Ishikawa (cell line): ENCODE results near the gene MSLN.

ENCODE experiments used
- CEBPB ChIP-seq: IDR thresholded peaks from 2 replicates; pipeline ENCODE4 v1.6.1; 2012
- CREB1 ChIP-seq: IDR thresholded peaks from 2 replicates; pipeline ENCODE4 v1.6.1; 2012; ENCODE audit warnings: low read depth
- EGR1 ChIP-seq: IDR thresholded peaks from 2 replicates; pipeline ENCODE4 v1.6.1; 2012
- EP300 ChIP-seq: IDR thresholded peaks from 2 replicates; pipeline ENCODE4 v1.6.1; 2012; ENCODE audit warnings: borderline replicate concordance
- FOXM1 ChIP-seq: IDR thresholded peaks from 2 replicates; pipeline ENCODE4 v1.6.1; 2012; ENCODE audit warnings: low read depth, borderline replicate concordance
- MAX ChIP-seq: IDR thresholded peaks from 2 replicates; pipeline ENCODE4 v1.6.1; 2012
- NFIC ChIP-seq: IDR thresholded peaks from 2 replicates; pipeline ENCODE4 v1.6.1; 2012
- RAD21 ChIP-seq: IDR thresholded peaks from 2 replicates; pipeline ENCODE4 v1.6.1; 2012; ENCODE audit warnings: low read depth
- REST ChIP-seq: IDR thresholded peaks from 2 replicates; pipeline ENCODE4 v1.6.1; 2012; ENCODE audit warnings: low read depth, mild to moderate bottlenecking
- TAF1 ChIP-seq: IDR thresholded peaks from 2 replicates; pipeline ENCODE4 v1.6.1; 2012; ENCODE audit warnings: low read depth, mild to moderate bottlenecking
- TCF12 ChIP-seq: IDR thresholded peaks from 2 replicates; pipeline ENCODE4 v1.6.1; 2012; ENCODE audit warnings: low read depth
- TEAD4 ChIP-seq: IDR thresholded peaks from 2 replicates; pipeline ENCODE4 v1.6.1; 2012
- USF1 ChIP-seq: IDR thresholded peaks from 2 replicates; pipeline ENCODE4 v1.6.1; 2012
- YY1 ChIP-seq: IDR thresholded peaks from 2 replicates; pipeline ENCODE4 v1.6.1; 2012; ENCODE audit warnings: low read depth
- ZBTB7A ChIP-seq: IDR thresholded peaks from 2 replicates; pipeline ENCODE4 v1.6.1; 2012; ENCODE audit warnings: low read depth

Gene MSLN

GRCh38 chr16:801584-802363 is 41.2 kb downstream of the MSLN start:
- TF ChIP-seq ZBTB7A, result 0 out of 2 replicates have a peak, but pooled peaks have one; percentile 8
- no peak for TF ChIP-seq TCF12
- TF ChIP-seq EP300, result no peak
- no peak for TF ChIP-seq REST

- TF ChIP-seq YY1, result no peak
- no peak for TF ChIP-seq MAX
- TF ChIP-seq CEBPB, result no peak
- no peak for TF ChIP-seq EGR1
- TF ChIP-seq REST, result no peak; the same call in 1 of the 2 replicates
- no peak for TF ChIP-seq NFIC
- no peak for TF ChIP-seq FOXM1
These were observed 41.9 kb downstream of the MSLN start for GRCh38 chr16:802461-802860.

GRCh38 chr16:802914-803753 is 42.6 kb downstream of the MSLN start:
- TF ChIP-seq YY1, result no peak
- TF ChIP-seq MAX, result no peak
- TF ChIP-seq REST, result no peak
- no peak for TF ChIP-seq RAD21
- TF ChIP-seq FOXM1, result no peak
- TF ChIP-seq ZBTB7A, result no peak
- TF ChIP-seq CEBPB, result no peak

- no peak for TF ChIP-seq CREB1
- TF ChIP-seq TCF12, result no peak
- TF ChIP-seq NFIC, result no peak
- TF ChIP-seq EP300, result no peak
- no peak for TF ChIP-seq TAF1
- TF ChIP-seq USF1, result no peak
- no peak for TF ChIP-seq YY1
- TF ChIP-seq EGR1, result no peak
- no peak for TF ChIP-seq FOXM1
- TF ChIP-seq RAD21, result no peak
- no peak for TF ChIP-seq CEBPB
- no peak for TF ChIP-seq REST
- TF ChIP-seq TEAD4, result no peak
- no peak for TF ChIP-seq ZBTB7A
These were observed 43.2 kb downstream of the MSLN start for GRCh38 chr16:803754-804080.
